Stimulated activated naive CD4-positive, alpha-beta T cell treated with Interleukin-2 at 50 U/mL for 16 hours (primary cell): Measurements from ENCODE around the gene KHDRBS1.
"Not testable (repeated sequence)": the region's sequence is repeated elsewhere in the genome, so short reads cannot be mapped to it uniquely, and the experiment has no call there.

Experiments used
- DNase-seq: peaks from one replicate; lab custom pipeline; 2025; lab: John Stamatoyannopoulos, UW

Gene KHDRBS1

GRCh38 chr1:32063261-32063681 is 49.6 kb downstream of the KHDRBS1 start:
- DNase-seq = no peak

- DNase-seq = not testable (repeated sequence)
These were observed 52.2 kb downstream of the KHDRBS1 start for GRCh38 chr1:32065613-32066488.

- DNase-seq = no peak
These were observed 52.8 kb downstream of the KHDRBS1 start for GRCh38 chr1:32066489-32066873.

- no peak for DNase-seq
These were observed 55.4 kb downstream of the KHDRBS1 start for GRCh38 chr1:32068957-32069588.

GRCh38 chr1:32071758-32072621 is 58.3 kb downstream of the KHDRBS1 start:
- no peak for DNase-seq

GRCh38 chr1:32072622-32073298 is 59.1 kb downstream of the KHDRBS1 start, which contains the start of gene TMEM39B:
Gene TMEM39B (plus strand): TSS chr1:32072939. CDS start chr1:32073048, 109 bp downstream.
- peak; percentile 92 for DNase-seq

- DNase-seq = no peak
These were observed 59.9 kb downstream of the KHDRBS1 start for GRCh38 chr1:32073299-32074229.

- DNase-seq = no peak
These were observed 61.2 kb downstream of the KHDRBS1 start for GRCh38 chr1:32074841-32075240.

GRCh38 chr1:32077451-32077850 is 63.8 kb downstream of the KHDRBS1 start:
- DNase-seq = no peak

GRCh38 chr1:32082022-32082421 is 68.4 kb downstream of the KHDRBS1 start:
- no peak for DNase-seq

- DNase-seq = not testable (repeated sequence)
These were observed 72.7 kb downstream of the KHDRBS1 start for GRCh38 chr1:32086381-32086780.

GRCh38 chr1:32091176-32091575 is 77.5 kb downstream of the KHDRBS1 start:
- no peak for DNase-seq

GRCh38 chr1:32091591-32091990 is 77.9 kb downstream of the KHDRBS1 start:
- no peak for DNase-seq
